ENCODE measurements around the gene PRR18.

GRCh38 chr6:166307082-166308032, 835 bp downstream of the PRR18 start:
- TF ChIP-seq CTCF (IDR thresholded peaks at IDR 0.05): no peak
- TF ChIP-seq POLR2A (IDR thresholded peaks at IDR 0.05): no peak

All from lower leg skin (tissue), 3 donors.